ENCODE data around the gene EPC1. TPM values are rescaled to one million over a fixed set of nuclear protein-coding genes. Genes with fewer than 3 reads are reported as not detected.
"Not testable (repeated sequence)": the region's sequence is repeated elsewhere in the genome, so short reads cannot be mapped to it uniquely, and the experiment has no call there.

The EPC1 gene
- total RNA-seq, 2 experiments from 2014 or later, result 173 to 181 TPM

DNA sequence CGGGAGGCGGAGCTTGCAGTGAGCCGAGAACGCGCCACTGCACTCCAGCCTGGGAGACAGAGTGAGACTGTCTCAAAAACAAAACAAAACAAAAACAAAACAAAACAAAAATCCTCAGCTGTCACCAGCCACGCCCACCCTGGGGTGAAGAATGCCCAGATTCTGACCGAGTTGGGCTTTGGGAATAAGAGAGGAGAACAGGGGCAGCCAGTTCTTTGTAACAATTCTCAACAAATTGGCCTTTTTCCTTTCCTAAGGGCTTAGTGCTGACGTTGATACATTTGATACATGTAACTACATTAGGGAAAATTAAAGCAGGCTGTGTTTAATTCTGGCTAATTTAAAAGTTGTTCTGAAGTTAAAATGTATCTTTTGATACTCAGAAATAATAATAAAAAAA lies 121.0 kb downstream of the EPC1 start:
- ChIA-PET CTCF (no interaction called here), POLR2A (no interaction called here)
- no peaks in the 10 kb centered on the region for H3K27me3 ChIP-seq (ENCODE audit: control insufficient read depth in 1 of 2, insufficient read depth in 2 of 2, low read length in 2 of 2)
- H3K36me3 ChIP-seq (ENCODE audit: insufficient read depth, low read length), result no peaks in the 10 kb centered on the region
- no peak overlapping the region for H3K4me3 ChIP-seq (ENCODE audit: low read length)
- Mint-ChIP-seq H3K4me3 (no peak overlapping the region), H3K36me3 (ENCODE audit: low read depth) (no peaks in the 10 kb centered on the region), H3K9me3 (no peaks in the 10 kb centered on the region), H3K27me3 (no peaks in the 10 kb centered on the region), H3K27ac (no peak overlapping the region), H3K4me1 (ENCODE audit: low read depth) (no peaks in the 10 kb centered on the region)
- H3K27ac ChIP-seq (ENCODE audit: low read depth in 1 of 2, low read length in 2 of 2), result no peak overlapping the region
- no peak for ATAC-seq (ENCODE audit: poor library complexity)
- intact Hi-C loops (cut with DNase I, micrococcal nuclease), result no loop called here
- H3K4me1 ChIP-seq (ENCODE audit: insufficient read depth, low read length), result no peaks in the 10 kb centered on the region
- DNase-seq, result no peak
- peaks cover 0 to 10% of the 10 kb centered on the region in 2 experiments for H3K9me3 ChIP-seq (ENCODE audit: control insufficient read depth in 1 of 2, insufficient read depth in 1 of 2, low read length in 2 of 2)
- TF ChIP-seq, protein P1, sequence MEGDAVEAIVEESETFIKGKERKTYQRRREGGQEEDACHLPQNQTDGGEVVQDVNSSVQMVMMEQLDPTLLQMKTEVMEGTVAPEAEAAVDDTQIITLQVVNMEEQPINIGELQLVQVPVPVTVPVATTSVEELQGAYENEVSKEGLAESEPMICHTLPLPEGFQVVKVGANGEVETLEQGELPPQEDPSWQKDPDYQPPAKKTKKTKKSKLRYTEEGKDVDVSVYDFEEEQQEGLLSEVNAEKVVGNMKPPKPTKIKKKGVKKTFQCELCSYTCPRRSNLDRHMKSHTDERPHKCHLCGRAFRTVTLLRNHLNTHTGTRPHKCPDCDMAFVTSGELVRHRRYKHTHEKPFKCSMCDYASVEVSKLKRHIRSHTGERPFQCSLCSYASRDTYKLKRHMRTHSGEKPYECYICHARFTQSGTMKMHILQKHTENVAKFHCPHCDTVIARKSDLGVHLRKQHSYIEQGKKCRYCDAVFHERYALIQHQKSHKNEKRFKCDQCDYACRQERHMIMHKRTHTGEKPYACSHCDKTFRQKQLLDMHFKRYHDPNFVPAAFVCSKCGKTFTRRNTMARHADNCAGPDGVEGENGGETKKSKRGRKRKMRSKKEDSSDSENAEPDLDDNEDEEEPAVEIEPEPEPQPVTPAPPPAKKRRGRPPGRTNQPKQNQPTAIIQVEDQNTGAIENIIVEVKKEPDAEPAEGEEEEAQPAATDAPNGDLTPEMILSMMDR (IDR thresholded peaks at IDR 0.05), result no peak

DNA sequence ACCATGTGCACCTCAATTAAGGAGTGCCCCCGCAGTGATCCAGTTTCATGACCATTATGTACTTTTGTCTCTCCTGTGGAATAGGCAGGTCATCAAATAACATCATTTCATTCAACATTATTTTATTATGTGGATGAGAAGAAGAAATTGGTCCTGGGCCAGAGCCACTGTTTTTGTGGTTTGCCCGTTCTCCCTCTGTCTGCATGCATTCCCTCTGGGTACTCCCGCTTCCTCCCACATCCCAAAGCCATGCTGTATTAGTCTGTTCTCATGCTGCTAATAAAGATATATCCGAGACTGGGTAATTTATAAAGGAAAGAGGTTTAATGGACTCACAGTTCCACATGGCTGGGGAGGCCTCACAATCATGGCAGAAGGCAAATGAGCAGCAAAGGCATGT lies 124.6 kb downstream of the EPC1 start:
- intact Hi-C loops (cut with DNase I, micrococcal nuclease); H3K4me3 ChIP-seq (ENCODE audit: low read length); H3K27me3 ChIP-seq (ENCODE audit: control insufficient read depth in 1 of 2, insufficient read depth in 2 of 2, low read length in 2 of 2); H3K4me1 Mint-ChIP-seq (ENCODE audit: low read depth); CTCF ChIA-PET; H3K4me1 ChIP-seq (ENCODE audit: insufficient read depth, low read length); H3K36me3 ChIP-seq (ENCODE audit: insufficient read depth, low read length); POLR2A ChIA-PET; H3K27ac ChIP-seq (ENCODE audit: low read depth in 1 of 2, low read length in 2 of 2); ATAC-seq (ENCODE audit: poor library complexity); H3K9me3 Mint-ChIP-seq; H3K27me3 Mint-ChIP-seq; H3K4me3 Mint-ChIP-seq; H3K36me3 Mint-ChIP-seq (ENCODE audit: low read depth); DNase-seq; H3K27ac Mint-ChIP-seq: not testable (repeated sequence)
- peaks cover 12 to 17% of the 10 kb centered on the region in 2 experiments for H3K9me3 ChIP-seq (ENCODE audit: control insufficient read depth in 1 of 2, insufficient read depth in 1 of 2, low read length in 2 of 2)

DNA sequence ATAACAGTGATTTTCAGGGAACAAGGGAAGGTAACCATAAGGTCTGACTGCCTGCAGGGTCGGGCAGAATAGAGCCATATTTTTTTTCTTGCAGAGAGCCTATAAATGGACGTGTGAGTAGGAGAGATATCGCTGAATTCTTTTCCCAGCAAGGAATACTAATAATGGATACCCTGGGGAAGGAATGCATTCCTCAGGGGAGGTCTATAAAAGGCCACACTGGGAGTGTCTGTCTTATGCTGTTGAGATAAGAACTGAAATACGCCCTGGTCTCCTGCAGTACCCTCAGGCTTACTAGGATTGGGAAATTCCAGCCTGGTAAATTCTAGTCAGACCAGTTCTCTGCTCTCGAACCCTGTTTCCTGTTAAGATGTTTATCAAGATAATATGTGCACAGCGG lies 127.8 kb downstream of the EPC1 start:
- H3K27me3 Mint-ChIP-seq; POLR2A ChIA-PET; H3K4me1 Mint-ChIP-seq (ENCODE audit: low read depth); H3K27me3 ChIP-seq (ENCODE audit: control insufficient read depth in 1 of 2, insufficient read depth in 2 of 2, low read length in 2 of 2); DNase-seq; H3K9me3 Mint-ChIP-seq; H3K27ac ChIP-seq (ENCODE audit: low read depth in 1 of 2, low read length in 2 of 2); H3K27ac Mint-ChIP-seq; H3K36me3 ChIP-seq (ENCODE audit: insufficient read depth, low read length); H3K36me3 Mint-ChIP-seq (ENCODE audit: low read depth); ATAC-seq (ENCODE audit: poor library complexity); H3K4me3 Mint-ChIP-seq; H3K4me3 ChIP-seq (ENCODE audit: low read length); CTCF ChIA-PET; H3K4me1 ChIP-seq (ENCODE audit: insufficient read depth, low read length): not testable (repeated sequence)
- H3K9me3 ChIP-seq (ENCODE audit: control insufficient read depth in 1 of 2, insufficient read depth in 1 of 2, low read length in 2 of 2), result peaks cover 11 to 12% of the 10 kb centered on the region in 2 experiments
- intact Hi-C loops (cut with DNase I, micrococcal nuclease), result loop anchor here in 1 of 2 experiments (10.0 kb wide), 1 partner anchor 1494 kb away; no protein-coding TSS in a partner anchor

DNA sequence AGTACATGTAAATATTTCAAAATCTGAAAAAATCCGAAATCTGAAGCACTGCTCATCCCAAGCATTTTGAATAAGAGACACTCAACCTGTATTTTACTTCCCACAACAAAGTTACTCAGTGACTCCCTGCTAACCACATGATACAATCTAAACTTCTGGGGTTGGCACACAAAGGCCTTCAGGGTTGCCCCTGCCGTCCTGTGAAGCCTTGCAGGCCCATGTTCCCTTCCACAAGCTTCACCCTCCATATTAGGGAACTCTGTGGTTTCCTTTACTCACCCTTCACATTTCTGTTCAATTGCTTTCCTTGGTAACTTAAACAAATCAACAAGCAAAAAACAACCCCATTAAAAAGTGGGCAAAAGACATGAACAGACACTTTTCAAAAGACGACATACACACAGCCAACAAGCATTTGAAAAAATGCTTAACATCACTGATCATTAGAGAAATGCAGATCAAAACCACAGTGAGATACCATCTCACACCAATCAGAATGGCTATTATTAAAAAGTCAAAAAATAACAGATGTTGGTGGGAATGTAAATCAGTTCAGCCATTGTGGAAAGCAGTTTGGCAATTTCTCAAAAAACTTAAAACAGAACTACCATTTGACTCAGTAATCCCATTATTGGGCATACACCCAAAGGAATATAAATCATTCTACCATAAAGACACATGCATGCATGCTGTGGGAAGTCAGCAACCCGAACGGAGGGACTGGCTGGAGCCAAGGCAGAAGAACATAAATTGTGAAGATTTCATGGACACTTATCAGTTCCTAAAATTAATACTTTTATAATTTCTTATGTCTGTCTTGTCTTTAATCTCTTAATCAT lies 128.5 kb downstream of the EPC1 start:
- H3K4me1 ChIP-seq (ENCODE audit: insufficient read depth, low read length); H3K27me3 ChIP-seq (ENCODE audit: control insufficient read depth in 1 of 2, insufficient read depth in 2 of 2, low read length in 2 of 2); H3K4me1 Mint-ChIP-seq (ENCODE audit: low read depth); H3K36me3 Mint-ChIP-seq (ENCODE audit: low read depth); H3K4me3 Mint-ChIP-seq; DNase-seq; H3K4me3 ChIP-seq (ENCODE audit: low read length); ATAC-seq (ENCODE audit: poor library complexity); H3K27ac ChIP-seq (ENCODE audit: low read depth in 1 of 2, low read length in 2 of 2); H3K36me3 ChIP-seq (ENCODE audit: insufficient read depth, low read length); H3K27me3 Mint-ChIP-seq; POLR2A ChIA-PET; CTCF ChIA-PET; H3K9me3 Mint-ChIP-seq; H3K27ac Mint-ChIP-seq: not testable (repeated sequence)
- peaks cover 7 to 12% of the 10 kb centered on the region in 2 experiments for H3K9me3 ChIP-seq (ENCODE audit: control insufficient read depth in 1 of 2, insufficient read depth in 1 of 2, low read length in 2 of 2)
- intact Hi-C loops (cut with DNase I, micrococcal nuclease), result loop anchor here in 1 of 2 experiments (10.0 kb wide), 1 partner anchor 1494 kb away; no protein-coding TSS in a partner anchor

Other genes starting within 250 kb of the EPC1 start
- 10 to 100 TPM; 69.4 to 72.9 TPM for gene CCDC7, start 99.0 kb upstream of the EPC1 start, total RNA-seq